Kidney (tissue), 14 donors: ENCODE results near the gene RBM47. TPM values are rescaled to one million over a fixed set of nuclear protein-coding genes. Genes with fewer than 3 reads are reported as not detected.

Experiments used
- DNase-seq, 5 donors: peaks; one replicate each; pipeline ENCODE4 v3.0.0-alpha.2; 2013 to 2020
- FAIRE-seq: peaks from 2 replicates; lab custom pipeline; 2012; peaks lifted over from hg19 to GRCh38; lab: Jason Lieb, UNC
- H3K27ac ChIP-seq, 2 donors: one replicate each; pipeline ENCODE4 v1.7.0; 2013; ENCODE audit warnings: low read depth in 2 of 2, low read length in 2 of 2, inconsistent platforms in 1 of 2
- H3K27me3 ChIP-seq: one replicate; pipeline ENCODE4 v1.7.1; 2013; ENCODE audit warnings: low read length, inconsistent platforms; ENCODE audit not compliant: control insufficient read depth, insufficient read depth
- H3K36me3 ChIP-seq, 3 donors: one replicate each; pipeline versions ENCODE4 v1.7.0 to v1.7.1; 2013; ENCODE audit warnings: low read length in 3 of 3, control low read depth in 1 of 3, inconsistent platforms in 1 of 3; ENCODE audit not compliant: insufficient read depth in 3 of 3, control insufficient read depth in 2 of 3
- H3K4me1 ChIP-seq, 3 donors: one replicate each; pipeline versions ENCODE4 v1.7.0 to v1.7.1; 2013; ENCODE audit warnings: low read length in 3 of 3, inconsistent platforms in 1 of 3, low read depth in 1 of 3; ENCODE audit not compliant: control insufficient read depth in 2 of 3, insufficient read depth in 2 of 3
- H3K4me3 ChIP-seq, 3 donors: one replicate each; pipeline versions ENCODE4 v1.7.0 to v1.8.1; 2013; ENCODE audit warnings: low read length in 3 of 3, control low read depth in 1 of 3, inconsistent platforms in 1 of 3
- H3K9ac ChIP-seq, 3 donors: one replicate each; pipeline versions ENCODE4 v1.7.0 to v1.7.1; 2013; ENCODE audit warnings: low read length in 3 of 3, control low read depth in 1 of 3, inconsistent platforms in 1 of 3
- H3K9me3 ChIP-seq, 3 donors: one replicate each; pipeline versions ENCODE4 v1.7.0 to v1.7.1; 2013; ENCODE audit warnings: low read length in 3 of 3, control low read depth in 1 of 3, inconsistent platforms in 1 of 3; ENCODE audit not compliant: control insufficient read depth in 2 of 3, insufficient read depth in 1 of 3
- intact Hi-C: fragments of 100-400 bp; cut with DNase I; formaldehyde crosslinking; loops from one replicate; pipeline ENCODE4 v1.11.1; 2022
- polyA plus RNA-seq: library from polyadenylated mRNA; stranded (reverse); fragments of 350-450 nt; fragmentation: Illumina TruSeq; extraction: RNeasy Lipid Tissue Mini Kit (QIAGEN cat#74804); gene quantifications from one replicate; pipeline ENCODE4 v1.2.3, GENCODE V29; 2014; ENCODE audit warnings: low read depth, low replicate concordance; ENCODE audit not compliant: insufficient read depth
- total RNA-seq: library from RNA; stranded (reverse); fragmentation: NEBNext Ultra II Directional; extraction: Animal tissue kit (Norgen Biotek cat#: 25700); gene quantifications from one replicate; pipeline ENCODE4 v1.2.1, GENCODE V29; 2021
- TF ChIP-seq, protein P1 (sequence below): IDR thresholded peaks from 3 replicates; pipeline ENCODE4 v1.5.1; 2012; ENCODE audit warnings: mild to moderate bottlenecking, moderate library complexity, borderline replicate concordance; ENCODE audit not compliant: insufficient read depth; ENCODE audit errors: extremely low read depth
- donor health status: control.
- donor health status: control.
- donor health status: control.
- donor health status: control.
- donor health status: control.
- donor health status: DM: yes; HTN: yes; CAD: no.
- donor health status: Normal renal cell carcinoma (clear cell type).

RBM47 gene
- total and polyA plus RNA-seq, 2 donors from 2014 or later = 61.5 to 124 TPM

DNA sequence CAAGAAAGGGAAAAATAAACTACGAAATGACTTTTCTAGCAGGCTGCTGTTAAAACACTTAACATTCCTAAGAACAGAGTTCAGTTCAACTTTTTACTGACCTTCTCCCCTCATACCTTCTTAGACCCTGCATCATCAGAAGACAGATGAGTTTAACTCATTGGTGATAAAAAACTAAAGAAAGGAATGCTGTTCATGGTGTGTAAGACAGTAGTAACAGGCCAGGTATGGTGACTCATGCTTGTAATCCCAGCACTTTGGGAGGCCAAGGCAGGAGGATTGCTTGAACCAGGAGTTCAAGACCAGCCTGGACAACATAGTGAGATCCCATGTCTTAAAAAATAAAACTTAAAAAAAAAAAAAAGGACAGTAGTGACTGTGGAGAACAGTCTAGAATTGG lies 16.2 kb downstream of the RBM47 start:
- H3K27ac ChIP-seq = no peak overlapping the region
- TF ChIP-seq, protein P1, sequence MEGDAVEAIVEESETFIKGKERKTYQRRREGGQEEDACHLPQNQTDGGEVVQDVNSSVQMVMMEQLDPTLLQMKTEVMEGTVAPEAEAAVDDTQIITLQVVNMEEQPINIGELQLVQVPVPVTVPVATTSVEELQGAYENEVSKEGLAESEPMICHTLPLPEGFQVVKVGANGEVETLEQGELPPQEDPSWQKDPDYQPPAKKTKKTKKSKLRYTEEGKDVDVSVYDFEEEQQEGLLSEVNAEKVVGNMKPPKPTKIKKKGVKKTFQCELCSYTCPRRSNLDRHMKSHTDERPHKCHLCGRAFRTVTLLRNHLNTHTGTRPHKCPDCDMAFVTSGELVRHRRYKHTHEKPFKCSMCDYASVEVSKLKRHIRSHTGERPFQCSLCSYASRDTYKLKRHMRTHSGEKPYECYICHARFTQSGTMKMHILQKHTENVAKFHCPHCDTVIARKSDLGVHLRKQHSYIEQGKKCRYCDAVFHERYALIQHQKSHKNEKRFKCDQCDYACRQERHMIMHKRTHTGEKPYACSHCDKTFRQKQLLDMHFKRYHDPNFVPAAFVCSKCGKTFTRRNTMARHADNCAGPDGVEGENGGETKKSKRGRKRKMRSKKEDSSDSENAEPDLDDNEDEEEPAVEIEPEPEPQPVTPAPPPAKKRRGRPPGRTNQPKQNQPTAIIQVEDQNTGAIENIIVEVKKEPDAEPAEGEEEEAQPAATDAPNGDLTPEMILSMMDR = no peak
- FAIRE-seq = no peak
- H3K9me3 ChIP-seq = no peaks in the 10 kb centered on the region
- H3K27me3 ChIP-seq = no peaks in the 10 kb centered on the region
- intact Hi-C loops = no loop called here
- no peaks in the 10 kb centered on the region for H3K36me3 ChIP-seq
- no peaks in the 10 kb centered on the region for H3K4me1 ChIP-seq
- no peak overlapping the region for H3K9ac ChIP-seq
- DNase-seq = no peak
- no peak overlapping the region for H3K4me3 ChIP-seq

DNA sequence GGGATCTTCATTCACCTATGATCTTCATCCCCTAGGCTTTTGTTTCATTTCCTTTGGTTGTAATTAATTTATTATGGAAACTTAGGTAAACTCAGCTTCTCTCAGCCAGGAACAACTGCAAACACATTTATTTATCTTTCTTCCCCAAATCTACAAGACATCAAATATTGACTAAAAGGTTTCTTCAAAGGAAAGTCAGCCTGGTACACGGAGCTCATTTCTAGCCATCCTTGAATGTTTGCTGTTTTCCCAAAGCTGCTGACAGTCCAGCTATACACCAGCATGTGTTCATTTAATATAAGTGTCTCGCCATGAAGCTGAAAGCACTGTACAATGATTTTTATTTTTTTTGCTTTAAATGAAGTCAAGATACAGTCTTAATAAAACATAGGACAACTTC lies 16.8 kb downstream of the RBM47 start:
- Histone ChIP-seq H3K4me1 (no peaks in the 10 kb centered on the region), H3K9me3 (no peaks in the 10 kb centered on the region), H3K27me3 (no peaks in the 10 kb centered on the region), H3K4me3 (no peak overlapping the region), H3K9ac (no peak overlapping the region), H3K36me3 (no peaks in the 10 kb centered on the region), H3K27ac (no peak overlapping the region)
- intact Hi-C loops = no loop called here
- TF ChIP-seq, protein P1 = no peak
- DNase-seq (no peak), FAIRE-seq (no peak)

DNA sequence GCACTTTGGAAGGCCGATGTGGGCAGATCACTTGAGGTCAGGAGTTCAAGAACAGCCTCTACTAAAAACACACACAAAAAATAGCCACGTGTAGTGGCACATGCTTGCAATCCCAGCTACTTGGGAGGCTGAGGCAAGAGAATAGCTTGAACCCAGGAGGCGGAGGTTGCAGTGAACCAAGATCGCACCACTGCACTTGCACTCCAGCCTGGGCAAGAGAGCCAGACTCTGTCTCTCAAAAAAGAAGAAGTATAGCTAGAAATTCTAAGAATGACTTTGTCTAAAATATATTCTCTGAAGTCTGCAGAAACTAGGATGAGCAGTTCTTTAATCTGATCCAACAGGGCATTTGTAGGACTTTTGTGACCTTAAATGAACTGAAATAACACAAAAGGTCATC lies 17.4 kb downstream of the RBM47 start:
- H3K36me3 ChIP-seq = no peaks in the 10 kb centered on the region
- H3K27me3 ChIP-seq = no peaks in the 10 kb centered on the region
- no peak overlapping the region for H3K4me3 ChIP-seq
- FAIRE-seq (no peak), DNase-seq (no peak)
- no peaks in the 10 kb centered on the region for H3K9me3 ChIP-seq
- H3K9ac ChIP-seq = no peak overlapping the region
- H3K4me1 ChIP-seq = no peaks in the 10 kb centered on the region
- H3K27ac ChIP-seq = no peak overlapping the region
- intact Hi-C loops = no loop called here
- TF ChIP-seq, protein P1 = no peak

DNA sequence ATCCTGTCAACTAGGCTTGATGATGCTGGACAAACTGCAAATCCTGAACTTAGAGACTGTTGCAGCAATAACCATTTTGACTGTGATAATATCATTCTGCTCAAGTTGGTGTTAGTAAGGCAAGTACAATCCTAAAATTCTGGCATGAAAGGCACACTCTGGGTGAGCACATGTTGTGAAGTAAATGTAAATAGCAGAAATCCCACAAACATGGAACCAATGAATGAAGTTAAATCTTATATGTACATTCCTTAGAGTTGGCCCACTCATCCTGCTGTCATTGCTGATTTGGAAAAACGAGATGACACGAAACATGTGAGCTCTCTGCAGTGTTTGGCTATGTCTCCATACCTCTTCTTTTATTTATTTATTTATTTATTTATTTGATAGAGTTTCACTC lies 21.0 kb downstream of the RBM47 start:
- Histone ChIP-seq H3K27me3 (no peaks in the 10 kb centered on the region), H3K36me3 (no peaks in the 10 kb centered on the region), H3K27ac (no peak overlapping the region), H3K4me3 (no peak overlapping the region), H3K4me1 (peaks cover 0 to 3% (median 0%) of the 10 kb centered on the region in 3 donors), H3K9ac (no peak overlapping the region), H3K9me3 (no peaks in the 10 kb centered on the region)
- no peak for DNase-seq
- TF ChIP-seq, protein P1 = no peak
- intact Hi-C loops = no loop called here
- FAIRE-seq = no peak
